ENCODE data around the gene BEST2.
A peak's percentile ranks its signal among the peaks of the same experiment; 100 is the strongest.

BEST2 gene

GRCh38 chr19:12736995-12737834, 14.4 kb upstream of the BEST2 start, which contains the start of gene GET3:
GET3 (plus strand) TSS chr19:12737497; CDS start chr19:12737506, 9 bp downstream.
- Mint-ChIP-seq H3K36me3 (ENCODE audit: low read depth) (peaks cover 28% of the 10 kb centered on the region), H3K27ac (peak within 1 kb of the TSS; percentile 97 to 98 (median 97)), H3K9me3 (no peaks in the 10 kb centered on the region), H3K4me3 (peak within 1 kb of the TSS; percentile 98 to 100 (median 99)), H3K27me3 (ENCODE audit: low read depth) (no peaks in the 10 kb centered on the region), H3K4me1 (peaks cover 32% of the 10 kb centered on the region)
- TF ChIP-seq CTCF (IDR thresholded peaks at IDR 0.05; ENCODE audit: unreplicated experiment in 3 of 3), result no peak

GRCh38 chr19:12737835-12738351, 13.7 kb upstream of the BEST2 start:
- H3K27ac Mint-ChIP-seq, result peak overlapping the region; percentile 97 to 98 (median 97)
- H3K27me3 Mint-ChIP-seq (ENCODE audit: low read depth), result no peaks in the 10 kb centered on the region
- H3K36me3 Mint-ChIP-seq (ENCODE audit: low read depth), result peaks cover 29% of the 10 kb centered on the region
- H3K4me1 Mint-ChIP-seq, result peaks cover 28% of the 10 kb centered on the region
- no peak for TF ChIP-seq CTCF (IDR thresholded peaks at IDR 0.05; ENCODE audit: unreplicated experiment in 3 of 3)
- peak overlapping the region; percentile 98 to 100 (median 99) for H3K4me3 Mint-ChIP-seq
- no peaks in the 10 kb centered on the region for H3K9me3 Mint-ChIP-seq

GRCh38 chr19:12745166-12745897, 6.3 kb upstream of the BEST2 start:
- Mint-ChIP-seq H3K36me3 (ENCODE audit: low read depth) (peaks cover 58% of the 10 kb centered on the region), H3K4me1 (no peaks in the 10 kb centered on the region), H3K4me3 (no peak overlapping the region), H3K27me3 (ENCODE audit: low read depth) (peaks cover 25% of the 10 kb centered on the region), H3K27ac (no peak overlapping the region), H3K9me3 (peaks cover 4% of the 10 kb centered on the region)
- TF ChIP-seq CTCF (IDR thresholded peaks at IDR 0.05; ENCODE audit: unreplicated experiment in 3 of 3), result no peak

GRCh38 chr19:12748489-12748888, 3.1 kb upstream of the BEST2 start:
- Mint-ChIP-seq H3K27me3 (ENCODE audit: low read depth) (peaks cover 56% of the 10 kb centered on the region), H3K9me3 (peaks cover 4% of the 10 kb centered on the region), H3K27ac (no peak overlapping the region), H3K4me1 (no peaks in the 10 kb centered on the region), H3K36me3 (ENCODE audit: low read depth) (peaks cover 41% of the 10 kb centered on the region), H3K4me3 (no peak overlapping the region)
- no peak for TF ChIP-seq CTCF (IDR thresholded peaks at IDR 0.05; ENCODE audit: unreplicated experiment in 3 of 3)

- Mint-ChIP-seq H3K27me3 (ENCODE audit: low read depth) (peaks cover 57% of the 10 kb centered on the region), H3K9me3 (peaks cover 4% of the 10 kb centered on the region), H3K4me3 (no peak overlapping the region), H3K27ac (no peak overlapping the region), H3K4me1 (no peaks in the 10 kb centered on the region), H3K36me3 (ENCODE audit: low read depth) (peaks cover 32% of the 10 kb centered on the region)
- TF ChIP-seq CTCF (IDR thresholded peaks at IDR 0.05; ENCODE audit: unreplicated experiment in 3 of 3), result no peak
Measured at GRCh38 chr19:12749938-12750521, 1.6 kb upstream of the BEST2 start.

Measured in nephron (organoid).